HG03571 (cell line): ENCODE data around the gene GRIP2.

Source experiments
- ATAC-seq: cut with Tn5 transposase; IDR thresholded peaks from one replicate; pipeline ENCODE4 v1.9.1; 2021; ENCODE audit not compliant: unreplicated experiment

Gene GRIP2

DNA sequence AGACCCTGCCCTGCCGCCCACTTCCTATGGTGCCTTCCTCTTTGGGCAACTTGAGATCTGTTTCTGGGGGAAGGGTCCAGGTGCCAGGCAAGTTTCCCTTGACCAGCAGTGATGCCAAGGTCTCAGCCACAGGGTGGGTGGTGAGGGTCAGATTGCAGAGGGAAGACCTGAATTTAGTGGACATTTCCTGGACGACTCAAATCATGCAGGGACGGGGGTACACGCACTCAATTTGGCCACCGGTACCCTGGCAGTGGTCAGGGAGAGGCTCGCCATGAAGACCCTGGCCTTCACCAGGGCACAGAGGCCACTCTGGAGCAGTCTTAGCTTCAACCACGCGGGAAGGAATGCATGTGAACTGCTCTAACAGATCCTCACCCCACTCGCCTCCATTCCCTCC, 1.5 kb upstream of the GRIP2 start:
- ATAC-seq, result no peak

DNA sequence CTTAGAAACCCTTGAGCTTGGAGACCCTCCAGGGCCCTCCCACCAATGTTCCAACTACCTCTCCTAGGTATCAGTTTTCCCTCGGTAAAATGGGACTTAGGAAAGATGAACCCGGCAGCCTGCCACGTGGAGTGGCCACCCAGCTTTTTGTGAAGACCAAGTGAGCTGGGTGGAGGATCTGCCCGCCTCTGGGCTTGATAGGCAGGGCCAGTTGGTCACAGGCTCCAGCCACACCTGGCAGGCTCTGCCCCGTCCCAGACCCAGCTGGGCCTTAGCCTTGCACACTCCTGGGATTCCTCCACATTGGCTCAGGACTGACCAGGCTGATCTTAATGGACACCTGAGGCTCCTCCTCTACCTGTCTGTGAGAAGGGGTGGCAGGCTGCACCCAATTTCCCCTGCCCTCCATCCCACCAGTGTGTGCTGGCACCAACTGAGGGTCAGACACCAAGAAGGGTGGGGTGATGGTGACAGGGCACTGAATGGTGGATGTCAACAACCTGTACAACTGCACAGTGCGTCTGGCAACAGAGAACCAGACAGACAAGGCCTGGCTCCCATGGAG, 761 bp upstream of the GRIP2 start:
- no peak for ATAC-seq

DNA sequence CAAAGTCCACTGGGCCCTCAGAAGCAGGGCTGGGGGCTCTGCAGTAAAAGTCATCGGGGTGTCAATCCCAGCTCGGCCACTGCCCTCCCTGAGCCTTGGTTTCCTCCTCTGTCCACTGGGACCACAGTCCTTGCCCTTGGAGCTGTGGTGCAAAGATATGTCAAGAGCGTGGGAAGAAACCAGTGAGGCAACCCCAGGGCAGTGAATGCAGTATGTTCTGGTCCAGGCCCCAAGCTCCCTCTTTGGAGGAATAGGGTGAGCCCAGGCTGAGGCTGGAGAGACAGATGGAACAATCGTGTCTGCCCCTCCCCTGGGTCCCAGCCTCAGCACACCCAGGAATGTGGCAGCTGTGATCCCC, 779 bp downstream of the GRIP2 start:
- no peak for ATAC-seq

DNA sequence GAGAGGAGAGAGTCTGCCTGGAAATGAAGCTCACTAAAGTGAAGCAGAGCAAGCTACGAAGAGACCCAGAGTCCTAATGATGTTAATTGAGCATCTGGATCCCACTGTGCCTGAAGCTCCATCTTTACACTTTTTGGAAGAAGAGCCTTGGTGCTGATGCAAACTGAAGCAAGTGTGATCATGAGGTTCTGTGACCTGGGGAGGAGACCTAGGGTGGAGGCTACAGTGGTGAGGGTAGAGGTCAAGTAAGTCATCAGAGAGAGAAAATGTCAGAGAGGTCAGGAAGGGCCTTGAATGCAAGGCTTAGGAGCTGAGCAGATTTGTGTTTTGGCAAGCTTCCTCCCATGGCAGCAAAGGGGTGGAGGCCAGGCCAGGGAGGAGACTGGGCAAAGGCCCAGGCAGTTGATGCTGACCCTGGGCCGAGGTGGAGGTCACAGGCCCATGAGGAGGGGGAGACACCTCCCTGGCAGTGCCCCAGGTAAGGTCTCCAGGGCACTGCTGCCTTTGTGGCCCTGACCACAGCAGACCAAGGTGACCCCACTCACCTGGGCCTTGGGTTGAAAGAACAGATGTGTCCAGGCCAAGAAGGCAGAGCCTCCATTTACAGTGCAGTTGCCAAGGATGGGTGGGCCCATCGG, 1.6 kb downstream of the GRIP2 start:
- ATAC-seq, result no peak

DNA sequence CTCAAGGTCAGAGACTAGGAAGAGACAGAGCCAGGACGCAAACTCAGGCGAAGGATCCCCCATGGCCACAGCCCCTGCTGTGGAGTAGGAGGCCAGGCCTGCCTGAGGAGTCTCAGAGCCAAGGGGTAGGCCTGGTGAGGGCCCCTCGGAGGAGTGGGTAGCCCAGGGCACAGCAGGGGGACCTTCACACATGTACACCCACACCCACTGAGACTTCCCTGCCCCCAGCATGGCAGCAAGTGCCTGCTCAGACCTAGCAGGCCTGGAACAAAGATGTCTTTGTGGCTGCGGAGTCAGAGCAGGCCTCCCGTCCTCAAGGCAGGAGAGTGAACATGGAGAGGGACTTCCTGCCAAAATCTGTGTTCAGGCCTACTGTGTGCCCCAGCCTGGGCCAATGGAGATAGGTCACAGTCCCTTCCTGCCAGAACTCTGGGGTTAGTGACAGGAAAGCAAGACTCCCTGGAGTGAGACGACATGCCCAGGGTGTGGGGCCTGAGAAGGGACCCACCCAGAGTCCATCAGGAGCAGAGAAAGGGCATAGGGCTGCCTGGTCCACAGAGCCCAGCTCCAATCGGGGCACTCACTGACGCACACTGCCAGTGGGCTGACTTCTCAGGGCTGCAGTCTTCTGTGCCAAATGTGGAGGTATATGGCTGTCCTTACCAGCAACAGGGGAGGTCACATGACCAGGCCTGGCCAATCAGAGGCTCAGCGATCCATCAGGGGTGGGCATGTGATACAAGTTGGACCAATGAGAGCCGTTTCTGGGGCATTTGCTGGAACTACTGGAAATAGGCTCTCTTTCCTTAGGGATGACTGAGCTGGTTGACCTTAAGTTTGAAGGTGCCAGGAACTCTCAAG, 2.3 kb downstream of the GRIP2 start:
- ATAC-seq, result no peak

DNA sequence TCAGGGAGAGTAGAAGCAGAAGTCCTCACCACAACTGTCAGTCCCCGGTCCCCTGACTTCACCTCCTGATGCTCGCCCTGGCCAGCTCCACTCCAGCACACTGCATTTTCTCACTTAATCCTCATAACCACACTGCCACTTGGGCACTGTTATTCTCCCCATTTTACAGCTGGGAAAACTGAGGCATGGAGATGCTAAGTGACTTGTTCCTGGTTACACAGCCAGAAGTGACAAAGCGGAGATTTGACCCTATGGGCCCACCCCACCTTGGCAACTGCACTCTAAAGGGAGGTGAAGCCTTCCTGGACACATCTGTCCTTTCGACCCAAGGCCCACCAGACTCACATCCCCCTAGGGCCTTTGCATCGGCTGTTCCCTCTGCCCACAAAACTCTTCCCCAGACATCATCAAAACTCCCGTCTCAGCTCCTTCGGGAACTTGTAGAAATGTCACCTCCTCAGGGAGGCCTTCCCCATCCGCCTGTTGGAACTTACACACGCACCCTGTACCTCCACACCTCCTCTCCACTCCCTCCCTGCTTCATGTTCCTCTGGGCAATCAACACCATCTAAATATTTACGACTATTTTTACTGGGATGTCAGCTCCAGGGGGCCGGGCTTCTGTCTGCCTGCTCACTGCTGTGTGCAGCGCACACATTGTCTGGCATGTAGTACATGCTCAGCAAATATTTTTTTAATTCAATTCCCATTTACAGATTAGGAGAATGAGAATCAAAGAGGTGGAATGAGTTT, 3.1 kb downstream of the GRIP2 start:
- ATAC-seq, result no peak

DNA sequence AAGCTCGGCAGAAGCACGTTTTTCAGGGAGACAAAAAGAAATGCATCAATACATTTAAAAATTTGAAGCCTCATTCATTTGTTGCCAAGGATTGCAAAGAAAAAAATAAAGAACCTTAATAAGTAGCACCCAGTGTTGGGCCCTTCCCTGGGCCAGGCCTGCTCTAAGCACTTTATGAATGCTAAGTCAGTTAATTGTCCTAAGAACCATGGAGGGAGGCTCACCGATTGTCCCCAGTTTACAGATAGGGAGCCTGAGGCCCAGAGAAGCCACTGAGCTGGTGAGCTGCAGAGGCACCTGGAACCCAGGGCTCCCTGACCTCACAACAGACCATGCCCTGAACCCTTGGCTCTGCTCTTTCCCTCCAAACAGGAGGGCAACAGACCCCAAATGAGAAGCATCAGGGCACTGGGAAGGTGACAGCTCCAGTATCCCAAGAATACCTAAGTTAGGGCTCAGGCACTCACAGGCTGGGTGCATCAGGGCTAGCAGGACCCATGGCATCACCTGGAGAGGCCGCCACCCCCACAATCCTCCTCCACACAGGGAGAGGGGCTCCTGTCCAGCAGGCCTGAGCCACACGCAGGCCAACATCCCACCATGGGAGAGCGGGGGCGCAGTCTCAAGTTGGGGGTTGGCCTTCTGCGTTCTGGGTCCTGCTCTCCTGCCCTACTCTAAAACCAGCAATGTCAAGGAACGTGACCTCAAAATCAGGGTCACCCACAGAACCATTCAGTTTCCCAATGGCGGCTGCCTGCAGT, 3.9 kb downstream of the GRIP2 start:
- no peak for ATAC-seq

DNA sequence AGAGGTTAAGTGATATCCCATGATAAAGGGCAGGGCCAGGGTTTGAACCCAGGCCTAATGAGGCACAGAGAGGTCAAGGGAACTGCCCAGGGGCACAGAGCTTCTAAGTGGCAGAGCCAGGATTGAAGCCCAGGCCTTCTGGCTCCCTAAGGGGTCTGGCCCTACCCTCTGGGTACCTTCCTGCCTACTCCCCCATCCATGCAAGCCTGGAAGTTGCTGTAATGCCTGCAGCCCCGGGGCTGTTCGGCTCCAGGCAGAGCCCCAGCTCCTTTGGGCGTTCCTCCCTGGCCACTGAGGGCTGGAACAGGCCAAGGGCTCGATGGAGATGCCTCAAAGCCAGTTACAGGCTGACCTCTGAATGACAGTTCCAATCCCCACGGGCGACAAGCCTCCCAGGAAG, 4.5 kb downstream of the GRIP2 start:
- no peak for ATAC-seq

DNA sequence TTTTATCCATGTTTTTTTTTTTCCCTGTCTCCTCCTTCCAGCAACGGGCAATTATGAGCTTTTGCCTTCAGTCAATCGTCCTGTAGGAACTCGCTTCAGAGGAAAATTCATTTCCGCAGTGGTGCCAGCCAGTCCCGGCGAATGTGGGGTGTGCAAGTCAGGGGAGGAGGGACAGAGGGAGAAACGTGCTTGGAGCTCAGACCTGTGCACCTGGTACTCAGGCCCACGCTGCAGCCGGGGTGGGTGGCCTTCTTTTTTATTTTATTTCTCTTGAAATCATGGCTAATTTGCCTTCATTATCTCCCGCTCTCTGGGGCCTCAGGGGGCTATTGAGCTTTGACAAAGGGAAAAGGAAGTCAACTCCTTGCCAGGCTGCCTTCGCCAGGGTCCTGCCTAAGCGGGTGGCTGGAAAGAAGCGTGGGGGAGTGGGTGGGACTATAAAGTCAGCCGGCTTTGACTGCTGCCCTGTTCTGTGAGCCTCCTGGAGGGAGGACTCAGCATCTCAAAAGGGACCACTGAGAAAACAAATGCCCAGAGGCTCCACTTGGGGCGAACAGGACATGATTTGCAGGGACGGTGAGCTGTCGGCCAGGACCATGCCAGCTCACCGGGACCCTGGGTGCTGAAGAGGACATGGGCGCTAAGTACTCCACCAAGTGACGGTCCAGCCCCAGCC, 5.5 kb downstream of the GRIP2 start:
- no peak for ATAC-seq

DNA sequence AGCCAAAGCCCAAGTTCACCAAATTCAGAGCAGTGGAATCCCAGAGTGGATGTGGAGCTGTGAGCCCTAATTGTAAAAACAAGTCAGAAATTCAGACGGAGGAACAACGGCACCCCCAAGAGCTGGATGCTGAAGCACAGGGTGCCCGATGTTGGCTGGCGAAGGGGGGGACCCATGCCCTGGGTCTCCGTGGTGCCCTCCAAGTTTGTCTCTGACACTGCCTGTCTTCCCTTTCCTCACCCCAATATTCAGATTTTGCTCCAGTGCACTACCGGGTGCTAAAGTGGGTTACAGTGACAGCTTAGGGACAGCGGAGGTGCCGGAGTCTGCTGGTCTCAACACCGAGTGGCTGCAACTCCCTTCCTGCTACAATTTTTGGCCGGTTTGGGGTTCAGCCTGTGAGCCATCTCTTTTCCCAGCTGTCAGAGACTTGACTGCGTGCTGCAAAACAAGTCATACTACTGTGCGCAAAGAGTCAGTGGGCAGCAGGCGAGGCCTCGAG, 6.6 kb downstream of the GRIP2 start:
- no peak for ATAC-seq

DNA sequence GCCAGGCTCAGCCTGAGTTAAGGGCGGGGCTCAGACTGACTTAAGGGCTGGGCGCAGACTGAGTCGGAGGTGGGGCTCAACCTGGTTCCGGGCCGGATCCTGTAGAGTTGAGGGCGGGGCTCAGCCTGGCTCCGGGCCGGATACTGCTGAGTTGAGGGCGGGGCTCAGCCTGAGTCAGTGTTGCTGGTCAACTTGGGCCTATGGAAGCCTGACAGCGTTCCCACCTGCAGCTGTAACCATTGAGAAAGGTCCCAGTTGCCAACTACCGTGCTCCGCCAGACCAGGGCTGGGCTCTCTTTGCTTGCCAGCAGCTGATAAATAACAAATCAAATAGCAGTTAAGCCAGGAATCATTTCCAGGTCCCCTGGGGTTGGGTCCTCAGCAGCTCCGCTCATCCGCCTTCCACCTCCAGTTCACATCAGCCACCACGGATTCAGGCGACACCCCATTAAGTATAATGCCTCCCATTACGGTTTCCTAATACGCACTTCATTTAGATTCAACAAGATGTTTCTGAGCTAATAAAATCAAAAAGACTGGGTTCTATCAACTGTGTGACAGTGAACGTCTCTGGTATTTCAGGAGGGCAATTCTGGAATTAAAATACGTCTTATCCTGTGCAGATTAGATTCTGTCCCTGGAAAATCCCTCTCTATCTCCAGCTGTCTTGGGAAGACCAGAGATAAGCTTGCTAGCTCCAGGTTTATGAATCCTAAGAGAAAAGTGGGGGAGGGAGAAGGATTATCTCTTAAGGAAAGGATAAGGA, 7.3 kb downstream of the GRIP2 start:
- ATAC-seq, result no peak

DNA sequence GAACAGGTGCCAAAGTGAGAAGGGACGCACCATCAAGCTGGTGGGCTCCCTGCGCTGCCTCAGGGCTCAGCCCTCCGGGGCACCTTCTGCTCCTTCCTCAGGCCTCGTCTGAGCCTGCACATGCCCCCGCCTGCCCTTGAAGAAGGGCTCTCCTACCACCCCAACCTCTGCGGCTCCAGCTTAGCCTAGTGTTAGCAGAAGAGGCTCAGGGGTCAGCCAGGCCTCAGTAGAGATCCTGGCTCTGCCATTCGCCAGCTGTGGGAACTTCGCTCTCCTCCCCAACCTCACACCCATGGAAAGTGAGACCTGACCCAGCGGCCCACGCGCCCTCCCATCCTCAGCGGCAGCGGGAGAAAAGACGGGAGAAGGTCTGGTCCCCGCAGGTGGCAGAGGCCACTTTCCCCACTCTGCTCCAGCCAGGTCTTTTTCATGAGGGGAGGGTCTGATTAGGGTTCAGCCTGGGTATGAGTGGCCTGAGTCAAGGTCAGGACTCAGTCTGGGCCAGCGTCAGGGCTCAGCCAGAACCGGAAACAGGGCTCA, 8.2 kb downstream of the GRIP2 start:
- ATAC-seq, result no peak

DNA sequence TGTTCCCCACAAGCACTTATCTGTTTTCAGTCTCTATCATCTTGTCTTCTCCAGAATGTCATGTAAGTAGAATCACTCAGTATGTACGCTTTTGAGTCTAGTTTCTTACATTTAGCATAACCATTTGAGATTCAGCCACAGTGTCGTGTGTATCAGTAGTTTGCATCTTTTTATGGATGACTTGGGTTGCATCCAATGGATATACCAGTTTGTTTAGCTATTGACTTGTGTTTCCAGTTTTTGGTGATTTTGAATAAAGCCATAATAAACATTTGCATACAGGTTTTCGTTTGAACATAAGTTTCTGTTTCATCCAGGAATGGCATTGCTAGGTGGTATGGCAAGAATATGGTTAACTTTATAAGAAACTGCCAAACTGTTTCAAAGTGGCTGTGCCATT, 12.1 kb downstream of the GRIP2 start:
- no peak for ATAC-seq

DNA sequence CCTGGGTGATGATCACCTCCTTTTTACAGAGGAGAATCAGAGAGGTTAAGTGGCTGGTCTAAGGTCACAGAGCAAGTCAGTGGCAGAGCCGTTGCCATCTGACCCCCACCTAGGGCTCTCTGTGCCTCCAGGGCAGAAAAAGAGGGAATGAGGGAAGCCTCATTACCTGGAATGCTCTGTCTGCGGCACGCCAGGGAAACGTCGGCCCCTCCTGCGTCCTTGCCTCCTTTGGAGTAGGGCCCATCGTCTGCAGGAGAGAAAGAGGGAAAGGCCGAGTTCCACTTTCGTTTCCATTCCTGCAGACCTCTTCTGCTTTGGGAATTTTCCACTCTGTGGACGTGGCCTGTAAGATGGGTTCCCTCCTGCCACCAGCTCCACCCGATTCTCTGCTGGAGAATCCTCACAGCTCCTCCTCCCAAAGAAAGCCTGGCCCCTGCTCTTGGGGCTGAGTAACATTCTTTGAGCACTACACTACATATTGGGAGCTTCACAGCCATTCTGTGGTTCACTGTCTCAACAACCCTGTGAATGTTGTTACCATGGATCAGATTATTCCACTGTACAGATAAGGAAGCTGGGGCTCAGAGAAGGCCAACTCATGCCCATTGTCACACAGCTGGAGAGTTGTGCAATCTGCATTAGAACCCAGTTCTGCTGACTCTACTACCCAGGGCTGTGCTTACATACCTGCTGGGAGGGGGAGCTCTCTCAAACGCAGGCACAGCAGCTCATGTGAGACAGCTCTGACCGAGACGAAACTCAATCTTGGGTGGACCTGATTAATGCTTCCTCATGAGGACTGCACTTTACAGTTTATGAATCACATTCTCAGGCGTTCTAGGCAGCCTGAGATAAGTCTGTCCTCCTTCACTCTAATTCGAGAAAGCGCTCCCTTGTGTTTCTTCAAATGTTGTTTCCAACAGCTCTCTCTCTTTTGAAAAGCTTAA, 14.2 kb downstream of the GRIP2 start:
- ATAC-seq, result no peak

DNA sequence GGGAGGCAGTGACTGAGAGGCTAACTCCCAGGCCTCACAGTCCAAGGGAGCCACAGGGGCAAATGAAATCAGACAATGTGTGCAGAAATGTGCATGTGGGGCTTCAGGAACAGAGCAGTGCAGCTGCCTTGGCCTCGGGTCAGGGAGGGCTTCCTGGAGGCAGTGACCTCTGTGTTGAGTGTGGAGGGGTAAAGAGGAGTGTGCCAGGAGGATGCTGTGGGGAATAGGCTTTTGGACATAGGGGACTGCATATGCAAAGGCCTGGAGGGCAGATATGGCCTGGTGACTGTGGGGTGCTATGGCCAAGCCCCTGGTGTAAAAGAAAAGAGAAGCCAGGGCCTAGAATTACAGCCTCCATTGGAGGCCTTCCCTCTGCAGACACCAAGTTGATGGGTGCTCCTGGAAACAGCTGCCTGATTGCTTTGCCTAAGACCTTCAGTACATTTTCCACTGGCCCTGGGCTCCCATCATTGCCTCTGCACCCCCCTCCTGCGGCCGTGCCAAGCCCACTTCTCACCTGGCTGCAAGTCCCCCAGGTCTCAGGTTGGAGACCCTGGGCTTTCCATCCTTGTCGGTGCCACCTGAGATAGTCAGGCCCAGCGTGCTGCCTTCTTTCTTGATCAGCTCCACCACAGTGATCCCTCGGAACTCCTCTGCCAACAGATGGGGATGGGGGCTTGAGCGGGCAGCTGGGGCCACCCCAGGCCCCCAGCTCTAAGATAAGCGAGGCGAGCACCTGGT, 15.1 kb downstream of the GRIP2 start:
- no peak for ATAC-seq

DNA sequence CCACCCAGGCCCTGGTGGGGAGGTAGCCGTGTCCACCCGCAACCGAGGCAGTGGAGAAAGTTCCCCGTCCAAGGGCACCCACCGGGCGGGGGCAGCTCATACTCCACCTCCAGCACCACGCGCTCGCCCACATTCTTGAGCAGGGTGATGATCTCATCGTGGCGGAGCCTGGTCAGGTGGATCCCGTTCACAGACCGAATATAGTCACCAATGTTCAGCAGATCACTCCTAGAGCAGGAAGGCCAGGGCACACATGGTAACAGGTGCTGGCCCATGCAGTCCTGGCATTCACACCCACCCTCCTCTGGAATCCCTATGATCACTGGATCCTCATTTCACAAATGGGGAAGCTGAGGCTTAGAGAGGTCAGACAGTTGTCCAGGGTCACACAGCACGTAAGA, 15.8 kb downstream of the GRIP2 start:
- ATAC-seq, result no peak

DNA sequence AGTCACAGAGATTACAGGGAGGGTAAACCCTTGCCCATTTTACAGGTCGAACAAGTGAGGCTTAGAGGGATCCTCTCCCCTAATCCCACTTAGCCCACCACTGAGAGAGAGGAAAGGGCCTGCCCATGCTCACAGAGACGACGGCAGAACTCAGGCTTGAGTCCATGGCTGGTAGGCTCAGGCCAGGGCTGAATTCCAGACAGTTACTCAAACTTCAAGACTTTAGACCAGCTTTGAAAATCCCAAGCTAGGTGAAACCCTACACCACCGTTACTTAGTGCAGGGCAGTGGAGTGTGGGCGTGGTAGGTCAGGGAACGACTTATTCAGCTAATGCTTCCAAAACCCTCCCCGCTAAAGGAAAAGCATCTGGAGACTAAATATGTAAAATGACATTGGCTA, 16.4 kb downstream of the GRIP2 start:
- ATAC-seq, result no peak
